HG03520 (cell line): ENCODE data around the gene USP49.

ENCODE experiments used
- ATAC-seq: cut with Tn5 transposase; IDR thresholded peaks from one replicate; pipeline ENCODE4 v1.9.1; 2021; ENCODE audit warnings: mild to moderate bottlenecking, moderate library complexity; ENCODE audit not compliant: unreplicated experiment

The USP49 gene

DNA sequence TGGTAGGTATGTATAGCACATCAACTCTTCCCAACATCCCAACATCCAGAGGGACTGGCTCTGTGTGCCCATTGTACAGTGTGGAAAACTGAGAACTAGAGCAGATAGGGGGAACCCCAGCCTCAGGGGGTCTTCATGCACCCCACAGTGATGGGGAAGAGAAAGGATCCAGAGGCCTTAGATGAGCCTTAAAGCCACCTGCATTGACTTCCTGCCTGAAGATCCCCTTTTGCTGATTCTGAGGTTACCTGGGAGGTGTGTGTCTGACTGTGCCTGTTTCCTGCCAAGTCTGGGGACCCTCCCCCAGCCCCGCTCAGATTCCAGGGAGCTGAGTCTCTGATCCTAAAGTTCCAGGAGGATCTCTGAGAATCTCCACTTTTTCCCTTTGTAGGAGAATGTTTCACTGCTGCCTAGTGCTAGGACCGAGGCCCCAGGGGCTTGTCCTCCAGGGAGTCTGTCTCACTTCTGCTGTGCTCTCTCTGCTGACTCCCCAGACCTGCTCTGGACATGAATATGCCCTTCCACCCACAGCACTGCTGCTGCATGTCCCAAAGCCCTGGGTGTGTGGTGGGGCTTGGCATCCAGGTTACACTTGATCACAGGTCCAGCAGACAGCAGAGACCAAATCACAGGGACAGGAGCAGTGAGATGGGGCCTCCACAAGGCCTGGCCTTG lies 135.1 kb downstream of the USP49 start:
- ATAC-seq = no peak

DNA sequence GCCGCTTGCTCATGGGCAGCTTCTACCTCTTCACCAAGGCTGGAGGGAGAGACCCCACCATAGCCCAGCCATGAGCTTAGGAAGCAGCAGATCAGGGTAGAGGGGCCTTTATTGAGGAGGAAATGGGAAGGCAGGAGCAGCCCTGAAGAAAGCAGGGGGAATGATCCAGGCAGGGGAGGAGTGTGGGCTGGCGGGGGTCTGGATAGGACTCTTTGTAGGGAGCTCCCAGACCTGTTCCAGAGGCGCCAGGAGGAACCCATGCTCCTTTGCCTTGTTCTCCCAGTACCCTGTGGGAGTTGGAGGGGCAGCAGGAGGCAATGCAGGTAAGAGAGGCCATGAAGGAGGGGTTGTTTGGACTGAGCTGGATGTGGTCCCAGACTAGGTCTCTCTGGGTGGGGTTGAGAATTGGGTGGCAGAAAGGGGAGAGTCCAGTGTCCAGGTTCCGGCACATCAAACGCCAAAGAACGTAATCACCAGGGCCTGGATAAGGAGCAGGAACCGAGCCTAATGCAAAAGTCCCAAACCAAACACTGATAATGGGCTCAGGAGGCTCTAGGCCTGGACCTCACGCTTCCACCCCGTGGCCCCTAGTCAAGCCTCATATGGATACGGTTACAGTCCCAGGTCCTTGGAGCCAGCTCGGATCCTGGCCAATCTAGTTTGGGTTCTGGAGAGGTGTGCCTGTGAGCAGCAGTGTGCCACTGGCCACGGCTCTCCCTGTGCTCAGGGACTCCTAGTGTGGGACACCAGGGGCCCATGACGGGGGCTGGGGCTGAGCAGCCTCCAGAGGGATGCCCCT lies 135.9 kb downstream of the USP49 start:
- ATAC-seq = no peak

DNA sequence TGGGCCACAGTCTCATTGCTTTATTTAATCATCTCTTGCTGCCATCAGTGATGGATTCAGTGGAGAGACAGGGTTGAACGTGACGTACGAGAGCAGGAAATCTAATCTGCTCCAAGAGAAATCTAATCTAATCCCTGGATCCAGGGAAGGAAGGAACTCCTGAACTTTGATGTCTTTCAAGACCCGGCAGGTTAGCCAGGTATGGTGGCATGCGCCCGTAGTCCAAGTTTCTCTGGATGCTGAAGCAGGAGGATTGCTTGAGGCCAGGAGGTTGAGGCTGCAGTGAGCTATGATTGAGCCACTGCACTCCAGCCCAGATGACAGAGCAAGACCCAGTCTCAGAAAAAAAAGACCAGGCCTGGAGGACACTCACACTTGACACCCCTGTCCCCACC lies 136.5 kb downstream of the USP49 start:
- ATAC-seq = no peak

DNA sequence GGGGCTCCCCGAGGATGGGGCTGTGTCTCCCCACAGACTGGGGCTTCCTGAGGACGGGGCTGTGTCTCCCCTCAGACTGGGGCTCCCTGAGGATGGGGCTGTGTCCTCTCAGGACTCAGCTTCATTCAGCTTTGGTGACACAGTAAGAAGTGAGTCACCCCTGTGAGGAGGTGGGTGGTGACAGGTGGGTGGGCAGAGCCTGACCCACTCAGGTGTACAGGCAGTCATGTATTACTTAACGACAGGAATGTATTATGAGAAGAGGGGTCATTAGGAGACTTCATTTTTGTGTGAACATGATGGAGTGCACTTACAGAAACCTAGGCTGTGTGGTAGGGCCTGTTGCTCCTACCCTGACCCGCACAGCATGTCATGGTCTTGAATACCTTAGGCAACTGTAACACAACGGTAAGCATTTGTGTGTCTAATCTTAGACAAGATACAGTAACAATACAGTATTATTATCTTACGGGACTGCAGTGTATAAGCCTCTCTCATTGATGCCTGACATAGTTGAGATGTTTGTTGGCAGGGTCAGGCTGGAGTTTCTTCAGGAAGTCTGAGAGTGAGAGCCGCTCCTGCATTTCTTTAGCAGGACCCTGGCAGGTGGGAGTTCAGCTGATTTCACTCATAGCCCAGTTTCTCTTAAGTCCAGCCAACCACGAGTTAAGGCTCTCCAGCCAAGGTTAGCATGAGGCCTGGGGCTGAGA lies 137.1 kb downstream of the USP49 start:
- ATAC-seq = no peak

DNA sequence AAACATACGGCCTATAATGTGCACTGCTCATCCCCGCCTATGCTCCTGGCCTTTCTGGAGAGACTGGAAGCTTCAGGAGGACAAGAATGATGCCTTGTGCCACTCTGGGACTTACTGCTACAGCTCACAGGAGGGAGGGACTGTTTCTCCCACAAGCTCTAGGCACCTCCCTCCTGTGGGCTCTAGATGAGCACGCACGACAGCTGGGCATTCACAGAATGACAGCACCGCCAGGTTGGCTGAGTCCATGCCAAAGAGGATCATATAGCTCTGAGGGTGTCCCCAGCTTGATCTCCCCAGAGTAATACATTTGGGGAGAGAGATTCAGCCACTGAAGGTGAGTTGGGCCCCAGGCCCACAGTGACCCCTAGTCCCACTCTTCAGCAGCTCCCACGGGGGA lies 137.9 kb downstream of the USP49 start:
- no peak for ATAC-seq

DNA sequence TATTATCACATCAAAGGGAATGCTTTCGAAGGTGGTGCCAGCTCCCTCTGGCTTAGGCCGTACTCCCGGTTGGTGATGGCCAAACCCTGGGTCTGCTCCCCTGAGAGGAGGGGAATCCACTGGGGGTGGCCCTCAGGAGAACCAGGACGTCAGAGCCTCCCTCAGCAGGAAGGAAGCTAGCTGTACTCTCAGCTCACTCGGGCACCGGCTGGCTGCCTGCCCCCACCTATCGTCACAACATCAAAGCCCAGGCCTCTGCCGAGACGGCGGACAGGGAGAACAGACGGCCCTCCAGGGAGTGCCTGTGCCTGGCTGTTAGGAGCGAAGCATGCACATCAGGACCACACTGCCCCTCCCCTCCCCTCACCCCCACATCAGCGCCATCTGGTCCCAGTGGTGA lies 138.8 kb downstream of the USP49 start:
- ATAC-seq = no peak

DNA sequence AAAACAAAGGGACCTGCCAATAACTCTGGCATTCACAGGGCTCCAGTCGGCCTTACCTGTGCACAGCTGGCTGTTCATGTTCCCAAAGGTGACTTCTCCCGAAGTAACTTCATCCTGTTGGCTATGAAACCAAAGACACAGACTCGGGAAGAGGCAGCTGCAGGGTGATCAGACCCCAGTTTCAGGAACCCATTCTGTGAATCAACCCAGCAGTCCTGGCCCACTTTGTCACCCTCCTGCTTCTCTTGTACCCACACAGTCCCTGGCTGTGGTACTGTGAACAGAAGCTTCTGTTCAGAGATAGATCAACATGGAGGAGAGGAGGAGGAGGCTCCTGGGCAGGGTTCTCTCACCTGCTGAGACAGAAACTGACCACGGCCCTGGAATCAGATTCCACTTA lies 139.3 kb downstream of the USP49 start:
- no peak for ATAC-seq

DNA sequence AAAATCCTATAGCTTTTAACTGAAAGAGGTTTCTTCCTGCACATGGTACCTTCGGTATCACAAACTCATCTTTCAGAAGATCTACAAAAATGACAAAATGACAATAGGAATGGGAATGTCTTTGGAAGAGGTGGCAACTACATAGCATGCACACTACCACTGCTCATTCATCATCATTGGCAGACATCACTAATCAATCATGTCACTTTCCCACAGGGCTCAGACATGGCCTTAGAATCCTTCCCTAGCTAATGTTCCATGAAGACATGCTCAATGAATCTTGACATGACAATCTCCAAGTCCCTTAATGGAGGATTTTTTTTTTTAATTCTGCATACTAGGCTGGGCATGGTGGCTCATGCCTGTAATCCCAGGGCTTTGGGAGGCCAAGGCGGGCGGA lies 144.8 kb downstream of the USP49 start:
- no peak for ATAC-seq

DNA sequence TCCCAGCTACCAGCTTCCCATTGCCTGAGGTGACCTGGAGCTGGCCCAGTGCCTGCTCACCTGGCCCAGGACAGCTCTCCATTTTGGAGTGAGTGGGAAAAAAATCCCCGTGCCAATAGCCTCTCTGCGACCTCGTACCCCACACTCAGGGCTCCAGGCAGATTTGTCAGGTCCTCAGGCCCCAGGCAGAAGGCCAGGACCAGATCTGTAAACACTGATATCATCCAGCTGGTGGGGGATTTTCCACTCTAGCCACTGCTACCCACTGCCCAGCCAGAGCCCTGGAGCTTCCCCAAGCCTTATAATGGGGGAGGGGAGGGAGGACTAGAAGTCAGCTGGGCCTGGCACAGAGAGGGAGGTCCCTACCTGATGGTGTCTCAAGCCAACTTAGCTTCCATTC lies 146.6 kb downstream of the USP49 start:
- no peak for ATAC-seq

DNA sequence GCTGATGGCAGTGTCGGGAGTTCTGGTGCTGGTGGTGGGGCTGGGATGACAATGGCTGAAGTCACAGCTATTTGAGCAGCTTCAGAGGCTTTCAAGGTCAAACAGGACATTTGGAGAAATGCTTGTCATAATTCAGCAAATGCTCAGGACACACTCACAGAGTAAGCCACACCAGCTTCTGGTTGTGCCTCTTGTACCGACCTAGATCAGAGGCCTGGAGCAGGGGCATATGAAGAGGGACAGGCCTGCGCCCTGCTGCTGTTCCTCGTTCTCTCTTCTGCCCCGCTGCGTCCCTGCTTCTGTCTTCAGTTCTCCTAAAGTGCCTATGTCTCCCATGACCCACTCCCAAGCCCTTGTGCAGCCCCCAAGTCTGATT lies 147.1 kb downstream of the USP49 start:
- ATAC-seq = no peak

DNA sequence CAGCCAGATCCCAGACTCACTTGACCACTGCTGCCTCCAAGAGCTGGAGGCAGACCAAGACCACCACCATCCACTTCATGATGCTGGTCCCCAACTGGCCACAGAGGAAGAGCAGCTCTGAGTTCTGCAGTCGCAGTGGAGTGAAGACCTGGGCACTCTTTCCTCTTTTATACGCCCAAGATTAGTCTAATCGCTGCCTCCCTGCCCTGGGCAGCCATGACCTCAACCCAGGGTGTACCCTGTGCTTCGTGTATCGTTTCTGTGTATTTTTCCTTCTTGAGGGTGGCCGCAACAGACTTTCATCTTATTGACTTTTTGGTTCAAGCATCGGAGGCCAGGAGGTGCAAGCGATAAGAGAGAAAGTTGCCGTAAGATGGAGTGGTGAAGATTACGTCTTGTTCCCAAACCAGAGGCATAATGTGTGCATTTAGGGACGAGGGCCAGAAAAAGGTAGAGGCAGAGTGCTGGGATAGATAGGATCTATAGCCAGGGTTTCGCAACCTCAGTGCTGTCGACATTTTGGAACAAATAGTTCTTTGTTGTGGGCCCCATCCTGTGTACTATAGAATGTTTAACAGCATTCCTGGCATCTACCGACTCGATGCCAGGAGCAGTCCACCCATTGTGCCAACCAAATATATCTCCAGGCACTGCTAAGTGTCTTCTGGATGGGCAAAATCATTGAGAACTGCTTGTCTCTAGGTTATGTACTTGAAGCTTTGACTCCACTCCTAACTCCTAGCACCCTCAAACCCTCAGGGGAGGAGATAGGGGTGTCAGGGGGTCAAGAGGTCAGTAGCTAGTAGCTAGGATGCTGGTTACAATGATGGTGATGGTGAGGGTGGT lies 147.7 kb downstream of the USP49 start, which contains the start of gene PGC:
Gene PGC, minus strand, starts transcription at position 142 of the 846 bp plus-strand sequence. Its CDS starts 63 bp downstream, at position 79.
- no peak for ATAC-seq

DNA sequence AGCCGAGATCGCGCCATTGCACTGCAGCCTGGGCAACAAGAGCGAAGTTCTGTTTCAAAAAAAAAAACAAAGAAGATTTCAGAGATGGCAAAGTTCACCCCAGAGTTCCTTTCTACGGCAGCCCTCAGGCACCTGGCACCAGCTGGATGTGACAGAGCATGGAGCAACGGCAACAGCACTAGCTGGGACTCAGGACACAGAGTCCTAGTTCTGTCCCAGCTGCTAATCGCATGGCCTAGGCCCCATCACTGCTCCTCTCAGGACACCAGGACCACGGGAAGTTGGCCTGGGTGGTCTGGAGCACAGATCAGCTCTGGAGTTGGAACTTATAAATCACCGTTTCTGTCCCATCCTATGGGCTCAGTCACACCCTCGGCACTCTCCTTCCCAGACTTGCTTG lies 149.1 kb downstream of the USP49 start:
- ATAC-seq = no peak

DNA sequence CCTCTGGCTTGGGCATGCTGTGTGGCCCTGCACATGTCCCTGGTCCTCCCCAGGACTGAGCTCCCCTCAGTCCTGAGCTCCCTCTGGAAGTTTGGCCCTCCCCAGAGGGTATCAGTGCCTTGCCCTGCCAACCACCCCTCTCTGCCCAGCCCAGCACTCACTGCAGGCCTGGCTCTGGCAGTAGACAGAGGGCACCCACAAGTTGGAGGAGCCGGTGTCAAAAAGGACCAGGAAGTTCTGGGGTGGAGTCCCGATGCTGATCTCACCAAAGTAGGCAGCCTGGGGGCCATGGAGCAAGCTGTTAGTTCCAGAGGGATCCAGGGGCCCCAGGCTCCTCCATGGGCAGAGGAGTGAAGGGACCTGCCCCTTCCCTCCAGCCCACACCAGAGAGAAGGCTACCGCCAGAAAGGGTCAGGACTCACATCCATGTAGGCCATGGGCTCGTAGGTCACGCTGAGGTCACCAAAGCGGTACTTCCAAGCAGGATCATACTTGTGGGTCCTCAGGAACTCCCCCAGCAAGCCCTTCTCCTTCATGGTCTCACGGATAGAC lies 150.9 kb downstream of the USP49 start:
- ATAC-seq = no peak

DNA sequence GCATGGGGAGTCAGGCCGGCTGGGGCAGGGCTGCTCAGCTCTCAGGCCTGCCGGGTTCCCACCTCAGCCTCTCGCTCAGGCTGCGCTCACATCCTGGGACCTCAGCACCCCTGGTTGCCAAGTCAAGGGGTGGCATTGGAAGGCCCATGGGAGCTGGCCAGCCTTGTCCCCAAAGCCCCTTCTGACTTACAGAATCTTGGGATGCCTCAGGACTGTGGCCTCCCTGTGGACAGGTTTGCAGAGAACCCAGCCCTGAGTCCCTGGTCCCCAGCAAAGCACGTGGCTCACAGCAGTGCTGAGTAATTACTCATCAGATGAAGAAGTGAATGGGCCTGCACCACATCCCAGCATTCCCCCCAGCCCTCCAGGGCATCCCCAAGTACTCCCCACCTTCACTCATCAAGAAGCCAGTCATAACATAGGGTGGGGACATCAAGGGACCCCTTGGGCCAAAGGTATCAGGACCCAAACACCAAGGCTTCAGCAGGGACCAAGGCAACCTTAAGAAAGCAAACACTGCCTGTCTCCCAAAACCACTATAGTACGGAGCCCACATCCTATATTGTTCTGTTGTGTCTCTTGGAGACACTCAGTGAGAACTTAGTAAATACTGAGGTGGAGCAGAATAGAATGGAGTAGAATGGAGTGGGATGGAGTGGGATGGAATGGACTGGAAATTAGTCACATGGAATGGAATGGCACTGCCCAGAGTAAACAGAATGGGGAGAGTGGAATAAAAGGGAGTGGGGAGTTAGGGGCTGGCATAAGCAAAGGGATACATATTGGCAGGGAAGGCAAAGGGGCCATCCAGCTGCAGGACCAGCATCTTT lies 151.6 kb downstream of the USP49 start:
- ATAC-seq = no peak

DNA sequence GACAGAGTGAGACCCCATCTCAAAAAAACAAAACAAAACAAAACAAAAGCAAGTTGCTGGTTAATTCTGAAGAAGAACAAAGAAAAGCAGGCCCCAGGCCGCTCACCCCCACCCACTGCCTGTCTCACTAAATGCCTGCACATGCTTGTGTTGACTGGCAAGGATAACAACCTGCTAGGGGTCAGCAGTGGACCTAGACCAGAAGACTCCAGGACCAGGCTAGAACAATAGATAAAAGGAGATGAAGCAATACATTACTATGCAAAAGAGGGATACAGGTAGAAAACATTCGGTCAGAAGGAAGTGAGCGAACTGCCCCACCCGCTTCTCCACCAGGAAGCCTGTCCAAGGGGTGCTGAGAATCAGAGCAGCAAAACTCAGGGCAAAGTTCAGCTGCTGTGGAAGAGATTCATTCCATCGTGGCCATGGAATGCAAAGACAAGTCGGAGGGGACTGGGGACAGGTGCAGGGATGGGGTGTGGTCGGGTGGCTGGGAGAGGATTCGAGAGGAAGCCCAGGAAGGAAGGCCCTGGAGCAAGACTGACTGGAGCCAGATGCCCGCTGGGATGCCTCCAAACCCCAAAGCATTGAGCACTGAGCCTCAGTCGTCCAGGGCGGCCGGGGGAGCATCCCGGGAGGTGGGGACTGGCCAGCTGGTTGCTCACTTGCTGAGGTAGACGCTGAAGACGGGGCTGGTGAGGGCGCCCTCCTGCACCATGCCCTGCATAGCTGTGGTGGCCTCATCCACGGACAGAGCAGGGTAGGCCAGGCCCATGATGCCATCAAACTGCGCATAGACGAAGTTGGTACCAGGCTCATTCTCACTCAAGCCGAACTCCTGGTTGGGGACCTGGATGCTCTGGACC lies 153.3 kb downstream of the USP49 start:
- ATAC-seq = no peak

DNA sequence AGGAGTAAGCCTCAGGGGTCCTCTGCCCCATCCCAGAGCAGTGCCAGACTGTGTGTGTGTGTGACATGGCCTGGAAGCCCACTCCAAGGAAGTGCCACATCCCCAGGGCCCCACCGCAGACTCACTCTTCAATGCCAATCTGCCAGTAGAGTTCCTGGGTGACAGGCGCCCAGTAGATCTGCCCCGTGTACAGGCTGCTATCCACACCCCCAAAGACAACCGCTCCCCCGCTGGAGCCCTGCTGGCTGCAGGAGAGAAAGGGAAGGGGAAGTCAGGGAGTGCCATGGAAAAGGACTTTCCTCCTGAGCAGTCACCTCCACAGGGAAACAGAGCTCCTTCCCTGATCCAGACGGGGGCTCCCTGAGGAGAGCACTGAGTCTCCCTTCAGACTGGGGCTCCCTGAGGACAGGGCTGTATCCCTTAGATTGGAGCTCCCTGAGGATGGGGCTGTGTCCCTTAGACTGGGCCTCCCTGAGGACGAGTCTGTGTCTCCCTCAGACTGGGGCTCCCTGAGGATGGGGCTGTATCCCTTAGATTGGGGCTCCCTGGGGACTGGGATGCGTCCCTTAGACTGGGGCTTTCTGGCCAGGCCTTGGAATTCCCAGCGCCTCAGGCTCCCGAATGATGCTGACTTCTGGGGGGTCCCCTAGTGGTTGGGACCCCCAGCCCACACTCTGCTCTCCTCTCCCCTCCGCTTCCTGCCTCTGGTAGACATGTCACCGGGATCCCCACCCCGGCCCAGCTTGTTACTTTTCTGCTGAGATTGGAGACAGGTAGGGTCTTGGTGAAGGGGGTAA lies 154.6 kb downstream of the USP49 start:
- ATAC-seq = no peak
